Activated T-cell treated with anti-CD3 and anti-CD28 coated beads for 24 hours (primary cell): ENCODE data around the gene CFAP20.
"Not testable (repeated sequence)": the region's sequence is repeated elsewhere in the genome, so short reads cannot be mapped to it uniquely, and the experiment has no call there.

Source experiments
- DNase-seq: peaks from one replicate; pipeline ENCODE4 v3.0.0-alpha.2; 2020; ENCODE audit warnings: low read depth

The CFAP20 gene

DNA sequence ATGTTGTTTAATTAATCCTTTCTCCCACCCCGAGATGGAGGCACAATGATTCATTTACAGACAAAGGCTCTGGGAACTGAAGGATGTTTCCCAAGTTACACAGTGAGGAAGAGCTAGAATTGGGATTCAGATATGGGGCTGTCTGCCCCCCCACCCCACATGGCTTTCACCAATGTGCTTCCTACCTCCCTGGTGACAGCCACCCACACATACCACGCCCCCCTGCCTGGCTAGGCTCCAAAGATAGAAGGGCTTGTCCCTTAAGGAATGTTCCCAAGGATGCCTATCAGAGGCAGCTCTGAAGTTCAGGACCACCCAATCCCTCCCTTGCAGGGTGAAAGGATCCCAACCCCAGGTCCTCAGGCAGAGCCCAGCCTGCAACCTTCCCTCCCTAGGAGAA is 32.9 kb downstream of the CFAP20 start:
- DNase-seq: no peak

DNA sequence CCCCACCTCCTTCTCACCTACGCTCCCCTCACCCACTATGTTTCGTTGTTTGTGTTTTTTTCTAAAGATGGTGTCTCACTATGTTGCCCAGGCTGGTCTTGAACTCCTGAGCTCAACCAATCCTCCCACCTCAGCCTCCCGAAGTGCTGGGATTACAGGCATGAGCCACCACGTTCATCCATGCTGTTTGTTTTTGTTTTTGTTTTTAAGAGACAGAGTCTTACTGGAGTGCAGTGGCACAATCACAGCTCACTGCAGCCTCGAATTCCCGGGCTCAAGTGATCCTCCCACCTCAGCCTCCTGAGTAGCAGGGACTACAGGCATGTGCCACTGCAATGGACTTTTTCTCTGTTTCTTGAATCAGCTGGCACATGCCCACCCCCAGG is 33.6 kb downstream of the CFAP20 start:
- not testable (repeated sequence) for DNase-seq

DNA sequence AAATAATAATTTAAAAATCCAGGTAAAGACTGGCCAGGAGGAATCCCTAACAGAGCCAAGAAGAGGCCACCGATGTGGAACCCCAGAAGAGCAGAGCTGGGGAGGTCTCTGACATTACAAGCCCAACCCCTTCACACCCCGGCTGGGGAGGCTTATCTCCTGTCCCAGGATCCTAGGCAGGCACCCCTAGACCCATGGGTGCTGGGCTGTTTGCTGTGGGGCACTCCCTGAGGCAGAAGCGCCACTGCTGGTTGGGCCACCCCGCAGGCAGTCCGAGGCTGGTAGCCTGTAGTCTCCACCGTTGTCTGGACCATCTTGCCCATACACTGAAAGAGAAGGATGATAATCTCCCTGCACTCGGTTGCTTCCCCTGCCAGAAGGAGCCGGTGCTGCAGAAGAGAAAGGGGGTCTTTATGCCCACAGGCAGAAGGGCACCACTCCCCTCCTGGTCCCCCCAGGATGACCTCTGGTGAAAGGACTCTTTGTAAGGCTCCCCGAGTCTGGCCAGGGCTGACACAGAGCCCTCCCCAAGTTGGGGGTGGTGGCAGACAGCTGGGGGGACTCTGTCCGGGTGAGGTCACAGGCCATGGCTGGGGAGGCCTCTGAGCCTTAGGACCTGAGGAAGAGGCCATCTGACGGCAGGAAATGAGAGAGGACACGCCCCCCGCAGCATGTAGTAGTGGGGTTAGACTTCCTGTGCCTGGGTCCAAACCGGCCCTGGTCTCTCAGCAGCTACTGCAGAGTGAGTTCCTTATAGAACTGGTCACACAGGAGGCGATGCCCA is 34.2 kb downstream of the CFAP20 start:
- DNase-seq: no peak

DNA sequence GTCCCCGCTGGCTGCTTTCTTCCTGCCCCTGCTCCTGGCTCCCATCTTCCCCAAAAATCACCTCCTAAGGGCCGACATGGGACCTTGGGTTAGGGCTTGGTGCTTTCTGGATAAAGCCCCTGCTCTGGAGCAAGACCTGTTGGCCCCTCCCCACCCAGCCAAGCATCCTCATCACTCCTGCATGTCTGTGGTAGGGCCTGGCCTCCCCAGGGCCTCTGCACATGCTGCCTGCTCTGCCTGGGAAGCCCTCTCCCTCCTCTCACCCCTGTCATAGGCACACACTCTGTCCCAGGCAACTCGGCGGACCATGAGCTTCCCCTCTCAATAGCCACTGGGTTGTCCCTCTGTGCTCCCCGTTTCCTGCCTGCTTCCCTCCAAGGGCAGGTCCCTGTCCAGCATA is 35.2 kb downstream of the CFAP20 start:
- no peak for DNase-seq

GRCh38 chr16:58090396-58090795 is 38.8 kb downstream of the CFAP20 start:
- DNase-seq: not testable (repeated sequence)

DNA sequence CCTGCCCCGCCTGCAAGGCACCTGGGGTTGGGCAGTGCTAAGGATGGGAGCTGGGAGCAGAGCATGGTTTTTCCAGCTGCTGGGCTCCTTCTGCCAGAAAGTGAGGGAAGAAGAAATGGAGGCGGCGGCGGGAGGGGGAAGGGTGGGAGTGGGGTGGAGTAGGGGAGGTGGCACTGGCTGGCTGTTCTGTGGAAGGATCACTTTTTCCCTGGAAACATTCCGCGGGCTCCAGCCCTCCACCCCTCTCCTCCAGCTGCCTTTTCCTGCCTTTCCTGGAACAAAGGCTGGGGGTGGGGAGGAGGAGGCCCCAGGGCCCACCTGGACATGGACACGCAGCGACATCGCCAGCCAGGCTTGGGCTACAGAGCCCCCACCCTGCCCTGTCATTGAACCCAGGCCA is 41.1 kb downstream of the CFAP20 start:
- no peak for DNase-seq

DNA sequence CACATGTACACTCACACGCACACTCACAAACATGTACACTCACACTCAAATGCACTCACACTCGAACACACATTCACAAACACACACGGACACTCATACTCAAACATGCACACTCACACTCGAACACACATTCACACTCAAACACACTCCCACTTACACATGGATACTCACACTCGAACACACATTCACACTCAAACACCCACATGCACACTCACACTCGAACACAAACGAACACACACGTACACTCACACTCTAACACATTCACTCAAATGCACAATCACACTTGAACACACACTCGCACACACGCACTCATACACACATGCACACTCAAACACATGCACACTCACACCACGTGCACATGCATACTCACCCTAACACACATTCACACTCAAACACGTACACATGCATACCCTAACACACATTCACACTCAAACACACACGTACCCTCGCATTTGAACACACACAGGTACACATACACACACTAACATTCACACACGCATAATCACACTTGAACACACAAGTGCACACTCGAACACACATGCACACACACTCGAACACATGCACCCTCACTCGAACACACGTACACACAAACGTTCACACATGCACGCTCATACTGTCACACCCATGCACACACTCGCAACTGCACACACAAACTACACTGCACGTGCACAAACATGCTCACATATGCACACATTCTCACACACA is 41.8 kb downstream of the CFAP20 start:
- DNase-seq: no peak

GRCh38 chr16:58086381-58087208 is 42.6 kb downstream of the CFAP20 start:
- no peak for DNase-seq

DNA sequence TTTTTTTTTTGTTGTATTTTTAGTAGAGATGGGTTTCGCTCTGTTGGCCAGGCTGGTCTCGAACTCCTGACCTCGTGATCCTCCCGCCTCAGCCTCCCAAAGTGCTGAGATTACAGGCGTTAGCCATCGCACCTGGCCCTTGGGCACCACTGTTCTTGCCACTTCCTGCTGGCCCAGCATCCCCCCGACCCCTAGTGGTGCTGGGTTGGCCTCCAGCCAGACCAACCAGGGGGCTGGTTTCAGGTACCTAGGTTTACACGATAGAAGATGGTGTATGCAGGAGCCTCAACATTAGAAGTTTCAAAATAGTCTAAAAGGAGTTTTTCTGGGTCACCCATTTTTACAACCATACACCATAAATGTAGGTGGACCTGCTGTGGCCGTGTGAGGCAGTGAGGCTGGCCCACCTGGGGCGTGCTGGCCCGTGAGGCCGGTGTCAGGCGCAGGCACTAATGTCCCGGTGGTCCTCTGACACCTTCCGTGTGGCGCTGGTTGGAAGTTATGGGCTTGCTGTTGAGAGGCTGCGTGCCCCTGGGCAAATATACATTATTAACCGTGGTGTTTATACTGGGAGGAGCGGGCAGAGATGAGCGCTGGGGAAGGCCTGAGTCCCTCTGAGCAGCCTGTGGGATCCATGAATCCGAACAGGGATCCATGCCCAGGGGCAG is 43.5 kb downstream of the CFAP20 start:
- DNase-seq: no peak

DNA sequence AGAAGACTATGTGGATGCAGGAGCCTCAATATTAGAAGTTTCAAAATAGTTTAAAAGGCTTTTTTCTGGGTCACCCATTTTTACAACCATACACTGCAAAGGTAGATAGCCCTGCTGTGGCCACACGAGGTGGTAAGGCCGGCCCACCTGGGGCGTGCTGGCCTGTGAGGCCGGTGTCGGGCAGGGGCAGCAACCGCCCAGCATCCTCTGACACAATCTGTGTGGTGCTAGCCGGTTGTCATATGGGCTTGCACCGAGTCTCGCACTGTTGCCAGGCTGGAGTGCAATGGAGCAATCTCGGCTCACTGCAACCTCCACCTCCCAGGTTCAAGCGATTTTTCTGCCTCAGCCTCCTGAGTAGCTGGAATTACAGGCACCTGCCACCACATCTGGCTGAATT is 44.0 kb downstream of the CFAP20 start:
- DNase-seq: no peak

DNA sequence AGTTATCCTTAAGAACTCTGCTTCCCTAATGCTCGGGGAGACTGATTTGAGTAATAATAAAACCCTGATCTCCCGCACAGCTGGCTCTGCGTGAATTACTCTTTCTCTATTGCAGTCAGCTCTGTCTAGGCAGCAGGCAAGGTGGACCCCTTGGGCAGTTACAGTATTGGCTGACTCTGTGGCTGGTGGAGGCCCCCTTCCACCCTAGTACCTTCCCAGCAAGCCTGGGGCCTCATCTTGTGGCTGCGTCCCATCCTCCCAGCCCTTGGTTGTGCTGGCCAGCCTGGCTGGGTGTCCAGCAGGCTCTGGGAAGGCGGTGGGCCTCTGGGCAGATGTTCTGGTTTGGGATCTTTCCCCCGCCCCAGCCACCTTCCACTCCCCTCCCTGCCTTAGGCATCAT is 44.5 kb downstream of the CFAP20 start:
- DNase-seq: no peak

- no peak for DNase-seq
These were observed 46.8 kb downstream of the CFAP20 start for GRCh38 chr16:58082381-58082780.

DNA sequence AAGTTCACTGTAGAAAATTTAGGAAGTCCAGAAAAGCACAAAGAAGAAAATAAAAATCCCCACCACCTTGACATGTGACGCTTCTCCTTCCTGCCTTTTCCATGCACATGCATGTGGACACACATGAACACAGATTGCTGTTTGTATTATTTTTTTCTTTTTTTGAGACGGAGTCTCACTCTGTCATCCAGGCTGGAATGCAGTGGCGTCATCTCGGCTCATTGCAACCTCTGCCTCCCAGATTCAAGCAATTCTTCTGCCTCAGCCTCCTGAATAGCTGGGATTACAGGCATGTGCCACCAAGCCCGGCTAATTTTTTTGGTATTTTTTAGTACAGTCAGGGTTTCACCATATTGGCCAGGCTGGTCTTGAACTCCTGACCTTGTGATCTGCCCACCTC is 48.5 kb downstream of the CFAP20 start:
- DNase-seq: not testable (repeated sequence)

DNA sequence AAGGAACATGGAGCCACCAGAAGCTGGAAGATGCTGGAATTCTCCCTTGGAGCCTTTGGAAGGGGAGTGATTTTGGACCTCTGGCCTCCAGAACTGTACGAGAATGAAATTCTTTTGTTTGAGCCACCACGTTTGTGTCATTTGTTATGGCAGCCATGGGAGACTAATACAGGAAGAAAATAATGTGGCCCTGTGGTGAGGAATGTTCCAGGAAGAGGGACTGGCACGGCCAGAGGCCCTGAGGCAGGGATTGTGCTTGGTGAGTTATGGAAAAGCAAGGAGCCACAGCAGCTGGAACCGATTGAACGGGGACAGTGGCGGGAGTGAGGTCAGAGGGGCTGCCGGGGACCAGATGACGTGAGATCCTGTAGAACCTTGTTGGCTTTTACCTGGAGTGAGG is 51.4 kb downstream of the CFAP20 start:
- DNase-seq: no peak

DNA sequence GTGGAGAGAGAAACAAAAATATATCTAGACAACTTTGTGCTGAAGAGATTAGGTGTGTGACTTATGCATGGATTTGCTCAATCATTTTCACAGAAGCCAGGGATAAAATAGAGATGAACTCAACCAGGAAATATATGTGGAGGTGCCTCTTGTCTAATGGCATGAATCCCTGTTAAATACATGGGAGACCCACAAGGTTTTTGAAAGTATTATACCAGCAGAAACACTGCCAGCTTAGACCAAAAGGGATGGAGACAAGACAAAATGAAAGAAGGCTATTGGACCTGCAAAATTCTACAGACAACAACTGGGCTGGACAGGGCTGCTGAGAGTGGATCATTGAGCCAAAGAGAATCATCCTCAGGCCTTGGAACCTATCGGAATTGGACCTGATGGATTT is 52.7 kb downstream of the CFAP20 start:
- DNase-seq: no peak

GRCh38 chr16:58074657-58075056 is 54.5 kb downstream of the CFAP20 start:
- no peak for DNase-seq

DNA sequence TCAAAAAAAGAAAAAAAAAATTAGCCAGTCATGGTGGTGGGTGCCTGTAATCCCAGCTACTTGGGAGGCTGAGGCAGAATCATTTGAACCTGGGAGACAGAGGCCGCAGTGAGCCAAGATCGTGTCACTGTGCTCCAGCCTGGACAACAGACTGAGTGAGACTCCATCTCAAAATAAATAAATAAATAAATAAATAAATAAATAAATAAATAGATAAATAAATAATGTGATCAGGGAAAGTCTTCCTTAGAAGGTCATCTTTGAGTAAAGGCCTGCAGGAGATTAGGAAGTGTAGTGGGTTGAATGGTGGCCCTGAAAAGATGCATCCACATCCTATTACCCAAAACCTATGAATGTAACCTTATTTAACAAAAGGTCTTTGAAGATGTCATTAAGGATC is 56.1 kb downstream of the CFAP20 start:
- not testable (repeated sequence) for DNase-seq

- DNase-seq: not testable (repeated sequence)
These were observed 57.0 kb downstream of the CFAP20 start for GRCh38 chr16:58072134-58072533.

- DNase-seq: no peak
These were observed 58.6 kb downstream of the CFAP20 start for GRCh38 chr16:58070585-58070984.
